Measurements from ENCODE around the gene TRAPPC10. TPM values are rescaled to one million over a fixed set of nuclear protein-coding genes. Genes with fewer than 3 reads are reported as not detected.
A peak's percentile ranks its signal among the peaks of the same experiment; 100 is the strongest.

Gene TRAPPC10
- polyA plus RNA-seq, 1 experiment: 26.0 TPM

DNA sequence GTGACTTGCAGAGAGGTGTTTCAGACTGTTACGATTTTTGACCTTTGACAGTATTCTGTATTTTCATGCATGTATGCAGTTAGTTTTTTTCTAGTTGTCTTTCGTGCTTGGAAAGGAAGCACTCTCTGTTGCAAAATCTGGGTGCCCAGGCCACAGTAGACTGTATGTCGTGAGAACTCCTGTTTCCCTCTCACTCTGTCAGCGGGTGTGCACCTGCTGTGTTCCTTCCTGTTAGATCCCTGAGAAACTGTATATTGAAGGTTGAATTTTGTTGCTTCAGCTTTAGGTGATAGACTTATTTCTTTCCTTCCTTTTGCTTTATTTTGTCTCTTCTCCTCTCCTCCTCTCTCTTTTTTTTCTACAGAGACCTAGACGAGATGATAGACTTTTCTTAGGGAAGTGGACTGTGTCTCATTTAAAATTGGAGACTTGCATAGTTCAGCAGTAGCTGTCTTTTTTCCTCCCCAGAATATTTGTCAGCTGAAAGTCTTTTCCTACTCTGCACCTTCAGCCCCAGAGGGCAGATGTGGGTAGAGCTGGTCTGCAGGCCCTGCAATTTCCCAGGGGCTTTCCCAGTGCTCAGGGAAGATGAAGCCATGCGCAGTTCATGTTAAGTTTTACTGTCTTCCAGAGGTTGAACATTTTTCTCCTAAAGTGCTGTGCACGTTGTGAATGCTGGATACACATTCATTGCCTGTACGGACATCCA lies 1.4 kb downstream of the TRAPPC10 start:
- no peaks in the 10 kb centered on the region for H3K27me3 ChIP-seq (ENCODE audit: control insufficient read depth, insufficient read depth, low read length)
- ChIA-PET POLR2A (interaction anchor here (0.6 kb wide), 1 partner anchor 41 kb away, joined by 6 read pairs; no protein-coding TSS in a partner anchor), CTCF (no interaction called here)
- H3K9me3 ChIP-seq (ENCODE audit: control insufficient read depth, insufficient read depth, low read length): no peaks in the 10 kb centered on the region
- TF ChIP-seq, protein P1, sequence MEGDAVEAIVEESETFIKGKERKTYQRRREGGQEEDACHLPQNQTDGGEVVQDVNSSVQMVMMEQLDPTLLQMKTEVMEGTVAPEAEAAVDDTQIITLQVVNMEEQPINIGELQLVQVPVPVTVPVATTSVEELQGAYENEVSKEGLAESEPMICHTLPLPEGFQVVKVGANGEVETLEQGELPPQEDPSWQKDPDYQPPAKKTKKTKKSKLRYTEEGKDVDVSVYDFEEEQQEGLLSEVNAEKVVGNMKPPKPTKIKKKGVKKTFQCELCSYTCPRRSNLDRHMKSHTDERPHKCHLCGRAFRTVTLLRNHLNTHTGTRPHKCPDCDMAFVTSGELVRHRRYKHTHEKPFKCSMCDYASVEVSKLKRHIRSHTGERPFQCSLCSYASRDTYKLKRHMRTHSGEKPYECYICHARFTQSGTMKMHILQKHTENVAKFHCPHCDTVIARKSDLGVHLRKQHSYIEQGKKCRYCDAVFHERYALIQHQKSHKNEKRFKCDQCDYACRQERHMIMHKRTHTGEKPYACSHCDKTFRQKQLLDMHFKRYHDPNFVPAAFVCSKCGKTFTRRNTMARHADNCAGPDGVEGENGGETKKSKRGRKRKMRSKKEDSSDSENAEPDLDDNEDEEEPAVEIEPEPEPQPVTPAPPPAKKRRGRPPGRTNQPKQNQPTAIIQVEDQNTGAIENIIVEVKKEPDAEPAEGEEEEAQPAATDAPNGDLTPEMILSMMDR (IDR thresholded peaks at IDR 0.05; ENCODE audit: low read depth, low read length): no peak
- no peak overlapping the region for H3K27ac ChIP-seq (ENCODE audit: low read depth, low read length)
- H3K4me3 ChIP-seq (ENCODE audit: low read depth, low read length): peak overlapping the region; percentile 79
- no peak for DNase-seq (ENCODE audit: low read depth, low spot score)

DNA sequence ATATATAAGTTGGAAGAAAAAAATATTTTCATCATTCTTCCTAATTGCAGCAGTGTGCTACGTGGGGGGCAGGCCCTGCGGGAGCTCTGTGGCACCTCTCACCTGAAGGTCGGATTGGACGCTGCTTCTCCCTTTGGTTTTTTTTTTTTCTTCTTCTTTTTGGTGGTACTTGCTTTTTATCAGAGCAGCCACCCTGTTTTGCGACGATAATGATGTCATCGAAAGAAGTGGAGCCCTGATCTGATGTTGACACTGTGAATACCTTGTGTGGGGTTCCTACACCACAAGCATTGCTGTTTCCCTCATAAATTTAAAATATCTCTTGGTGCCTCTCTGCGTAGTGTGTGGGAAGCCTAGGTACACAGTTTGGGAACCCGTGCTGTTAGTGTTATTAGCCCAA lies 5.5 kb downstream of the TRAPPC10 start:
- Histone ChIP-seq H3K9me3 (ENCODE audit: control insufficient read depth, insufficient read depth, low read length) (no peaks in the 10 kb centered on the region), H3K27me3 (ENCODE audit: control insufficient read depth, insufficient read depth, low read length) (no peaks in the 10 kb centered on the region), H3K27ac (ENCODE audit: low read depth, low read length) (no peak overlapping the region), H3K4me3 (ENCODE audit: low read depth, low read length) (no peak overlapping the region)
- TF ChIP-seq, protein P1 (IDR thresholded peaks at IDR 0.05; ENCODE audit: low read depth, low read length): no peak
- no peak for DNase-seq (ENCODE audit: low read depth, low spot score)
- CTCF ChIA-PET: no interaction called here
- POLR2A ChIA-PET: no interaction called here

DNA sequence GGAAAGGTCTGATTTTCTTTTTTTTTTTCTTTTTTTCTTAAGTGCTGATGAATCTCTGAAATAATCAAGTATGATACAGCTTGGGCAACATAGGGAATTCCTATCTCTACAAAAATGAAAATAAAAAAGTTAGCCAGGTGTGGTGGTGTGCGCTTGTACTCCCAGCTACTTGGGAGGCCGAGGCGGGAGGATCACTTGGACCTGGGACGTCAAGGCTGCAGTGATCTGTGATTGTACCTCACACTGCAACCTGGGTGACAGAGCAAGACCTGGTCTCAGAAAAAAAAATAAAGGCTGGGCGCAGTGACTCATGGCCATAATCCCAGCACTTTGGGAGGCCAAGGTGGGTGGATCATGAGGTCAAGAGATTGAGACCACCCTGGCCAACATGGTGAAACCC lies 6.0 kb downstream of the TRAPPC10 start:
- no peak for DNase-seq (ENCODE audit: low read depth, low spot score)
- TF ChIP-seq, protein P1 (IDR thresholded peaks at IDR 0.05; ENCODE audit: low read depth, low read length): no peak
- CTCF ChIA-PET: no interaction called here
- no peak overlapping the region for H3K4me3 ChIP-seq (ENCODE audit: low read depth, low read length)
- H3K27me3 ChIP-seq (ENCODE audit: control insufficient read depth, insufficient read depth, low read length): no peaks in the 10 kb centered on the region
- POLR2A ChIA-PET: no interaction called here
- no peak overlapping the region for H3K27ac ChIP-seq (ENCODE audit: low read depth, low read length)
- no peaks in the 10 kb centered on the region for H3K9me3 ChIP-seq (ENCODE audit: control insufficient read depth, insufficient read depth, low read length)

DNA sequence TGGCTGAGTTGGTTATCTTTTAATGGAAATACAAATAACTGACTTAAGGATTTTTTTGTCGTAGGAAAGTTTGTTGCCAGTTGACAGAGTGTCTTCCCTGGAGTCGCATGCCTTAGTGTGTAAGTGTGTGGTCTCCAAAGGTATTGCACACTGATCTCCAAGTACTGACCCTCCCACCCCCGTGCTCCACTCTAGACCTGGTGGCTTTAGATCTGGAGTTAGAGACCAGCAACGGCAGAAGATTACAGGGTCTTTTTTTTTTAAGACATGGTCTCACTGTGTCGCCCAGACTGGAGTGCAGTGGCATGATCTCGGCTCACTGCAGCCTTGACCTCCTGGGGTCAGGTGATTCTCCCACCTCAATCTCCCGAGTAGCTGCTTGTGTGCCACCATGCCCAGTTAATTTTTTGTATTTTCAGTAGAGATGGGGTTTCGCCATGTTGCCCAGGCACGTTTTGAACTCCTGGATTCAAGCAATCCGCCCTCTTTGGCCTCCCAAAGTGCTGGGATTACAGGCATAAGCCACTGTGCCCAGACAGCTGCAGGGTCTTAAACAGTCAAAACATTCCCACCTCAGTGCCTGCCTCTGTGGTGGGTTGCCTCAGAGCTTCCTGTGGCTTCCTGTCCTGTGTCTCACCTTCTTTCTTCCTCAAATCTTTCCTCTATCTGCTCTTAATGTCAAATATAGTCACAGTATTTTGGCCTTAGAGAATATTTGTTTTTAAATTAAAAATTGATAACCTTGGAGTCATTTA lies 6.9 kb downstream of the TRAPPC10 start:
- Histone ChIP-seq H3K9me3 (ENCODE audit: control insufficient read depth, insufficient read depth, low read length) (no peaks in the 10 kb centered on the region), H3K27ac (ENCODE audit: low read depth, low read length) (no peak overlapping the region), H3K4me3 (ENCODE audit: low read depth, low read length) (no peak overlapping the region), H3K27me3 (ENCODE audit: control insufficient read depth, insufficient read depth, low read length) (no peaks in the 10 kb centered on the region)
- no peak for DNase-seq (ENCODE audit: low read depth, low spot score)
- POLR2A ChIA-PET: no interaction called here
- CTCF ChIA-PET: no interaction called here
- TF ChIP-seq, protein P1 (IDR thresholded peaks at IDR 0.05; ENCODE audit: low read depth, low read length): no peak

DNA sequence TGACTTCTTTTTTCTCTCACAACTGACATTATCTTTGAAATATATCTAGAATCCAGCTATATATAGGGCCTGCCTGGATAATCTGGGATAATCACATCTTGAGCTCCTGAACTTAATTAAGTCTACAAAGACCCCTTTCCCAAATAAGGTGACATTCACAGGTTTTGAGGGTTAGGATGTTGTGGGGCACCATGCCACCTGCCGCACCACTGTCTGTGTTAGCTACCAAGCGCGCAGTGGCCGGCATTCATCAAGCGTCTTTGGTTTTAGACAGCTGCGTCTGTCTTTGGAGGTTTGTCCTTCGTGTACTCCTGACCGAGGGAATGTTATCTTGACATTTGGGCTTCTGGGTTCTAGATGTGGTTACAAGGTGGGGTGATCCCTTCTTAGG lies 7.5 kb downstream of the TRAPPC10 start:
- Histone ChIP-seq H3K27me3 (ENCODE audit: control insufficient read depth, insufficient read depth, low read length) (no peaks in the 10 kb centered on the region), H3K4me3 (ENCODE audit: low read depth, low read length) (no peak overlapping the region), H3K27ac (ENCODE audit: low read depth, low read length) (no peak overlapping the region), H3K9me3 (ENCODE audit: control insufficient read depth, insufficient read depth, low read length) (no peaks in the 10 kb centered on the region)
- TF ChIP-seq, protein P1 (IDR thresholded peaks at IDR 0.05; ENCODE audit: low read depth, low read length): no peak
- POLR2A ChIA-PET: no interaction called here
- DNase-seq (ENCODE audit: low read depth, low spot score): no peak
- CTCF ChIA-PET: no interaction called here

Data from AG04450 (cell line).